CD4-positive, alpha-beta T cell treated with Interleukin-4 for 1 hour (primary cell): ENCODE measurements around the gene GABRB1.

Experiments used
- DNase-seq, 2 donors: peaks; one replicate each; pipeline ENCODE4 v3.0.0-alpha.2; 2020 to 2022

GABRB1 gene

GRCh38 chr4:47406408-47406807 lies 375.0 kb downstream of the GABRB1 start:
- DNase-seq: no peak

GRCh38 chr4:47410271-47410670 lies 378.9 kb downstream of the GABRB1 start:
- DNase-seq: no peak

GRCh38 chr4:47413521-47413920 lies 382.2 kb downstream of the GABRB1 start:
- DNase-seq: no peak

- DNase-seq: no peak
These were observed 384.4 kb downstream of the GABRB1 start for GRCh38 chr4:47415719-47416118.

- DNase-seq: no peak
These were observed 386.8 kb downstream of the GABRB1 start for GRCh38 chr4:47418147-47418546.

GRCh38 chr4:47419296-47419695 lies 387.9 kb downstream of the GABRB1 start:
- DNase-seq: no peak

GRCh38 chr4:47425628-47426027 lies 394.3 kb downstream of the GABRB1 start:
- DNase-seq: no peak

- DNase-seq: no peak
These were observed 396.6 kb downstream of the GABRB1 start for GRCh38 chr4:47427935-47428334.

- no peak for DNase-seq
These were observed 401.4 kb downstream of the GABRB1 start for GRCh38 chr4:47432749-47433148.

- no peak for DNase-seq
These were observed 403.6 kb downstream of the GABRB1 start for GRCh38 chr4:47434931-47435330.

- no peak for DNase-seq
These were observed 411.6 kb downstream of the GABRB1 start for GRCh38 chr4:47442980-47443379.

- DNase-seq: no peak
These were observed 412.7 kb downstream of the GABRB1 start for GRCh38 chr4:47444031-47444430.

GRCh38 chr4:47451657-47452056 lies 420.3 kb downstream of the GABRB1 start:
- no peak for DNase-seq

GRCh38 chr4:47462799-47463234 lies 431.4 kb downstream of the GABRB1 start:
- peak in 1 of 2 donors; percentile 6 for DNase-seq

GRCh38 chr4:47463235-47463956 lies 432.0 kb downstream of the GABRB1 start, which contains the start of gene COMMD8:
Gene COMMD8 (minus strand): TSS chr4:47463702. CDS start chr4:47463651, 51 bp downstream.
- peak; percentile 98 for DNase-seq

GRCh38 chr4:47465004-47465403 lies 433.6 kb downstream of the GABRB1 start:
- peak in 1 of 2 donors; percentile 42 for DNase-seq

GRCh38 chr4:47466056-47466785 lies 434.9 kb downstream of the GABRB1 start:
- no peak for DNase-seq

GRCh38 chr4:47468706-47469365 lies 437.5 kb downstream of the GABRB1 start:
- DNase-seq: no peak

GRCh38 chr4:47469951-47470350 lies 438.6 kb downstream of the GABRB1 start:
- DNase-seq: no peak

GRCh38 chr4:47471064-47471463 lies 439.7 kb downstream of the GABRB1 start:
- no peak for DNase-seq

GRCh38 chr4:47471591-47471990 lies 440.2 kb downstream of the GABRB1 start:
- no peak for DNase-seq

GRCh38 chr4:47473141-47473750 lies 441.9 kb downstream of the GABRB1 start:
- DNase-seq: no peak

GRCh38 chr4:47474799-47475198 lies 443.4 kb downstream of the GABRB1 start:
- DNase-seq: no peak
